HG03196 (cell line): Measurements from ENCODE around the gene CFAP90.

Experiments
- ATAC-seq: cut with Tn5 transposase; IDR thresholded peaks from one replicate; pipeline ENCODE4 v1.9.1; 2021; ENCODE audit not compliant: unreplicated experiment

Gene CFAP90

DNA sequence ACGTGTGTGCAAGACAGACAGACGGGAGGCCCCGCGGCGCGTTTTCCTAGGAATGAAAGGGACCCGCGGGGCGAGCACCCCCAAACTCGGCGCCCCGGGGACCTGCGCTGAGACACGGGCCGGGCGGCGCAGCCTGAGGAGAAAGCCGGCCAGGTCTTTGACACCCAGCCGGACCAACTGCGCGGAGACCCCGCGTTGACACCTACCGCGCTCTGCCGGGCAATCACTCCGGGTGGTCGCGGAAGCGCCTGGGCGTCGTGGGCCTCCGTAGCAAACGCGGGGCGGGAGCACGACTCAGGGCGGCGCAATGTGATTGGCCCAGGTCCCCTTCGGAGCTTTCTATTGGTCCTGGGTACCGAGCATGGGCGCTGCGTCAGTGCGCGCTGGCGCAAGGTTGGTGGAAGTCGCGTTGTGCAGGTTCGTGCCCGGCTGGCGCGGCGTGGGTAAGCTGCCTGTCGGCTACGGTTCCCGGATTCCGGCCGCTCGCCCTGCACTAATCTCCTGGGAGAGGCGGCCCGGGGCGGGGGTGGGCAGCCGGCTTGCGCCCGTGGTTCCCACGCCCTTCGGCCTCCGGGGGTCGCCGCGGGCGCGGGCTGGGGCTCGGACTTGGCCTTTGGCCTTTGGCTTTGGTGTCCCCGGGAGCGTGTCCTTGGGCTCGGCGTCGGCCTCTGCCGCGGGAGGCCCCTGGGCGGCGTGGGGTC is 18.0 kb upstream of the CFAP90 start, which contains the start of the genes FASTKD3 and MTRR:
TSS of gene FASTKD3 (minus strand) at position 259 of the 701 bp plus-strand sequence. CDS start 948 bp downstream, outside the sequence.
TSS of gene MTRR (plus strand) at position 376 of the 701 bp plus-strand sequence. CDS start 1,647 bp downstream, outside the sequence.
- ATAC-seq, result peak; percentile 98

DNA sequence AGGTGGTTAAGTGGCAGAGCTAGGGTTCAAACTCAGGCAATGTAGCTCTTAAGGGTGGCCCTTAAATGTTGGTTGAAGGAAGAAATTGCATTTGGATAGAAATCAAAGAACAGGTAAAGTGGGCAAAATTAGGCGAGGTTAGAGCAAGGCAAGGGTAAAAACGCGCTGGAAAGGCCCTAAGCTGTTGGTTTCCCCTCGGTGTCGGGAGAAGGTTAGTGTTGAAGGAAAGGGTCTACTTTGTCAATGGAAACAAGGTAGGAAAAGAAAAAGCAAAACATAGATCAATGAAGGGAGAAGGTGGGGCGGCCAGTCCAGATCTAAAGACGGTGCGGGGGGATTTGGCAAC is 17.5 kb upstream of the CFAP90 start:
- peak; percentile 1 for ATAC-seq

DNA sequence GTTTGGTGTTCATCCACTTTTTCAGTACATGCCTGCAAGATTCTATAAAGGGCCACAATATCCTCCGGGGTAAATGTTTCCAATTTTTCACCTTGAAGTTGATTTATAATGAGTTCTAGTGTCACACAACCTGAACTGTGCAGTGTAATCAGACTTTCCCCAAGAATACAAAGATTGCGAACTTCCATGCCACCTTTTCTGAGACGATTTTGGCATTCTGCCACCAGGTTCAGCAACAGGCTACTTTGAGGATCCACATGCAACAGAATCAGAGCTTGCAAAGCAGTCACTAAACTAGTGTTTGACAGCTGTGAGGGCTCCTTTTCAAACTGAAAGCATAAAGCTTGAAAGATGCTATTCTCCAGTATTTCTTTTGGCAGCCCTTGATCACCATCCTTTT is 16.3 kb upstream of the CFAP90 start:
- ATAC-seq, result no peak

DNA sequence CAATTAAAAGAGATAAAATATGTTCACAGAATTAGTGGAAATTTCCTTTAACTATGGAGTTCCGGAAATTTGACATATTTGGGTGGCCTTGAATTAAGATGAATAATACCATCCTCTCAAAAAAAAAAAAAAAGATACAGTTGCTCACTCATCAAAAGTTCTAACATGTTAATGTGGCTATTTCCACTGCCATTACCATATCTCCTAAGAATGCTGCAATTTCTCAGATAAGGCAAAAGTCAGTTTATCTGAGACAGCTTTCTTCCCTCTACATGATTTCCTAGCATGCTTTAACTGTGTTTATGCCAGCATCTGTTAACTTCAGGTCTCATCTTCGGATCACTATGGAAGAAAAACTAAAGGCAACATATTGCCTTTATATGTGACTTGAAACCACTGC is 15.3 kb upstream of the CFAP90 start:
- no peak for ATAC-seq

DNA sequence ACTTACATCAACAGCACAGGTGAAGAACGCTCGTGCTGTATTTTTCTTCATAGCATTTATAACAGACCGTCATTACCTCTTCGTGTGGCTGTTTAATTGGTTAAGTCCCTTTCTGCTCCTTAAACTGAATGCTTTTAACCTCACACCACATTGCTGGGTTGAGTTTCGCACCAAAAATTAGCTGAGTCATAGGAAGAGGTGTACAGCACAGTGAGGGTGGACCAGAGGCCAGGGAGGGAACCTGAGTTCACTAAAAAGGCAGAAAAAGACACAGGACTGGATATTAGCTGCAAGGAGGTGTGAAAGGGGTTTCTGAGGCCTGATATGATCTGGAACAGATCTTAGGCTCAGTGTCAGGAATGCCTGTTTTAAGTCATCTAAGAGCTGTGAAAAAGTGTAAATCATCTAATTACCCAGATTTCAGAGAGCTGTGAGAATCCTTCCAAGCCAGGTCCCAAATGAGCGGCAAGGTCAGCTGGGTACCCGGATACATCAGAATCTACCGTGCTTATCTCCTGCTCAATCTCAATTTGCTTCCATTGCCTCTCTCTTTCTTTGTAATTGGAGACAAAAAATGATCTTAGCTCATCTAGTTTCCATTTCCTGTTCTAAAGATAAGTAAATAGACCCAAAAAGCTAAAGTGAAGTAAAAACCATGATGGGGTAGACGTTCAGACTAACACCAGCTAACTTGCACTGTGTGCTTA is 7.1 kb upstream of the CFAP90 start:
- no peak for ATAC-seq

- no peak for ATAC-seq
Measured at GRCh38 chr5:7857361-7857760, 6.4 kb upstream of the CFAP90 start.

DNA sequence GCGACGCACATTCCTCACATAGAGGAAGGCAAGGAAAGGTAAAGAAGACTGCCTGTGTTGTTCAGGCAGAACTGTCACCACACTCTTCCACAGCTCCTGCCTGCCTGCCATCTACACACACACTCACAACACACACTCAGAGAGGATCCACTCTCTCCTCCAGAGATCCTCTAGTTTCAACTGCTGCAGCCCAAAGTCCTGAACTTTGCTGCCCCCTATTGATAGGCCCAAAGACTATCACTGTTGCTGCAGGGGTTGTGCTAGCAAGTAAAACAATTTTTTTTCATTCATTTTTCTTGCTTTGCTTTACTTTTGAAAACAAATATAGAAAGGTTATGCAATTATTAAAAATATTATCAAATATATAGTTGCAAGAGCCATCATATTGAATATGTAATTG is 5.9 kb upstream of the CFAP90 start:
- no peak for ATAC-seq

- ATAC-seq, result no peak
Measured at GRCh38 chr5:7855611-7856010, 4.7 kb upstream of the CFAP90 start.

- ATAC-seq, result no peak
Measured at GRCh38 chr5:7852988-7853387, 2.1 kb upstream of the CFAP90 start.

DNA sequence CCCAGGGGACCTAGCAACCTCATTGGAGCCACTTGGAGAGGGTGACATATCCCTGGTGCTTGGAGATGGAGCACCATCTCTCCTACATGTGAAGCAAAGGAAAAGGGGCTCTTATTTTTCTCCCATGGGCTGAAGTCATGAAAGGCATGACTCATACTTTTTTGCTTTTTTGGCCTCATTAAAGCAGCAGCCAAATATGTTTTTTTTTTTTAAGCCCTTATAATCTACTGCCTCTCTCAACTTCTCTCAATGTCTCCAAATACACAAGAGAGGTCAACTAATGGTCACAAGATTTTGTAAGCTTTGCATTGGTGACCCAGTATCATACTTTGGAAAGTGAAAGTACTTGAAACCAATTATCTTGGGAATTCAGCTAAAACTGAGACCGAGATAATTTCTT is 1.6 kb upstream of the CFAP90 start:
- no peak for ATAC-seq

- ATAC-seq, result no peak
Measured at GRCh38 chr5:7851617-7852289, 820 bp upstream of the CFAP90 start.

- ATAC-seq, result no peak
Measured at GRCh38 chr5:7851240-7851592, 283 bp upstream of the CFAP90 start.

GRCh38 chr5:7849681-7850394 is 1.1 kb downstream of the CFAP90 start:
- no peak for ATAC-seq

- no peak for ATAC-seq
Measured at GRCh38 chr5:7848296-7848695, 2.6 kb downstream of the CFAP90 start.

GRCh38 chr5:7846327-7846726 is 4.6 kb downstream of the CFAP90 start:
- no peak for ATAC-seq

DNA sequence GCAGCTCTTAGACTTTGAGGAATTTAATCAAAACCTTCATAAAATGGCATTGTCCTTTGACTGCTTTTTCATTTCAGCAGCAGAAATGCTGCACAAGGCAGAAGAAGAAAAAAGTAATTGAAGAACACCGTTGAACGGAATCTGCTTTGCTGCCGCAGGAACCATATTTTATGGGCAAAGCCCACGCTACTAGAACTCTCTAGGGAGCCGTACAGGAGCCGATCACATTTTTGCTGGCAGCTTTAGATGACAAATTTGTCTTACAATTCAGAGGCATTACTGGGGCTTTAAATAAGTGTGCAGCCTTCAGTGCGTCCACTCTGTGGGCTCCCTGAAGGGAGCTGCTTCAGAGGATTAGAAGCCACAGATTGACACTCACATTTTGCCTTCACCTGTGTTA is 5.4 kb downstream of the CFAP90 start:
- no peak for ATAC-seq

DNA sequence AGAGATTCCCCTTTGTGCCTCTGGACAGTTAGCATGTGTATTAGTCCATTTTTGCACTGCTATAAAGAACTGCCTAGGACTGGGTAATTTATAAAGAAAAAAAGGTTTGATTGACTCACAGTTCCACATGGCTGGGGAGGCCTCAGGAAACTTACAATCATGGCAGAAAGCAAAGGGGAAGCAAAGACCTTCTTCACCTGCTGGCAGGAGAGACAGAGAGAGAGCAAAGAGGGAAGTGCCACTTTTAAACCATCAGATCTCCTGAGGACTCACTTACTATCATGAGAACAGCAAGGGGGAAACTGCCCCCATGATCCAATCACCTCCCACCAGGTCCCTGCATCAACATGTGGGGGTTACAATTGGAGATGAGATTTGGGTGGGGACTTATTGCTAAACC is 6.0 kb downstream of the CFAP90 start:
- no peak for ATAC-seq

GRCh38 chr5:7842531-7842930 is 8.4 kb downstream of the CFAP90 start:
- no peak for ATAC-seq

DNA sequence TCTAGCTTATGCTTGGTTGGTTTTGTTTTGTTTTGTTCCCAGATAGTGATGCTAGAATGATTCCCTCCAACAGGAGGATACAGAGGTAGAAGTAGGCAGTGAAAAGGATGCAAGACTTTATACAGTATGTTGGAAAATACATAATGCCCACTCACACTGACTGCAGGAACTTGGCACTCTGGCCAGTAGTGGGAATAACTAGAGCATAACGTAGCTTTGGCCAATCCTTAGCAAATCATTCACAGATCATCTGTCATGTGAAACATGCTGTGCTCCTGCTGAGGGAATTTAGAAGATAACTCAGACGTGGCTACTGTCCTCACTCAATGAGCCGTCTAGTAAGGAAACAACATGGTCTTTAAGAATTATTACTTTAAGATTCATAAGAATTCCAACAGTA is 13.5 kb downstream of the CFAP90 start:
- no peak for ATAC-seq

DNA sequence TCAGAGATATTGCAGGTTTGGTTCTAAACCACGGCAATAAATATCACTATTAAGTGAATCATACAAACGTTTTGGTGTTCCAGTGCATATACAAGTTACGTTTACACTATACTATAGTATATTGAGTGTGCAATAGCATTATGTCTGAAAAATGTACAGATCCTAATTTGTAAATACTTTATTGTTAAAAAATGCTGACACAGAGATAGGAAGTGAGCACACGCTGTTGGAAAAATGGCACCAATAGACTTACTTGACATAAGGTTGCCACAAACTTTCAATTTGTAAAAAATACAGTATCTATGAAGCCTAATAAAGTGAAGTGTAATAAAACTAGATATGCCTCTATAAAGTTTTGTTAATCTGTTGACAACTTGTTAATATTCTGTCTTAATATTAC is 16.0 kb downstream of the CFAP90 start:
- no peak for ATAC-seq

DNA sequence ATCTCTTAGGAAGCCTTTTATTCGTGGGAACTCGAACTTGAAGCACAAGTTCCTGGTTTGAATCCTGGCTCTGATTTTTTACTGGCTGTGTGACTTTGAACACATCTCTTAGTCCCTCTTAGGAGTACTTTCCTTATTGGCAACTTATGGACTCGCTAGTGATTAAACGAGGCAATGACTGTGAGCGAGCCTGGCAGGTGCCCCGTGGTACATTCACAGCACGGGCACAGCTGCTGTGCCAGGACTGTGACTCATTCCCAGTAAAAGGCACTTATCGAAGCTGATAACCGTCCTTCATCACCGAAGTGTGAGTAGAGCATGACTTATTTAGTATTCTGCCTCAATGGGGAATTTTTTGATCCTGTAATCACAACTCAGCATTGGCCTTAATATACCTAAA is 22.7 kb downstream of the CFAP90 start:
- no peak for ATAC-seq

DNA sequence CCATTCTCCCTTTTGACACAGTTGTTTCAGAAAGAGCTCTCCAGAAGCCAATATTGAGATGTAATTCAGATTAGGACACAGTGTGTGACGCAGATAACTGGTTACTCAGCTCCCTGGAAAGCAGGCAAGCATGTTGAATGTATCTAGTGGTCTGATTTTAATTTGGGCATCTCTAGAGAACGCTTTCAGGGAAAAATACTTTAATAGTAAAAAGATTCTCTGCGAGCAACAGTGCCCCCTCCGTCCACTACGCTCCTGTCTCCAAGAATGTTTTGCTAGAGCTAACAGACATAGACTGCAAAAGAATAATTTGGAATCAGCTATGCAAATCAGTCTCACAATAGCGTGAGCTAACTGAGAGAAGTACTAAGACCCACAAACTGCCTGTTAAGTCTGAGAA is 23.3 kb downstream of the CFAP90 start:
- no peak for ATAC-seq
